Ovary (tissue), 9 donors: Measurements from ENCODE around the gene PHACTR3. TPM values are rescaled to one million over a fixed set of nuclear protein-coding genes. Genes with fewer than 3 reads are reported as not detected.

Experiments
- DNase-seq, 5 donors: peaks; one replicate each; pipeline ENCODE4 v3.0.0-alpha.2; 2019 to 2020
- H3K27ac ChIP-seq, 2 donors: fragments of 200-600 bp; one replicate each; pipeline versions ENCODE4 v1.5.1 to v1.8.0; 2019 to 2022
- H3K27me3 ChIP-seq: fragments of 200-600 bp; one replicate; pipeline ENCODE4 v1.8.0; 2022
- H3K36me3 ChIP-seq: fragments of 200-600 bp; sonication (generic); one replicate; pipeline ENCODE4 v1.5.1; 2019
- H3K4me1 ChIP-seq: one replicate; pipeline ENCODE4 v1.8.1; 2013; ENCODE audit warnings: mild to moderate bottlenecking, moderate library complexity; ENCODE audit not compliant: insufficient read depth
- H3K4me3 ChIP-seq: fragments of 200-600 bp; sonication (generic); one replicate; pipeline ENCODE4 v1.5.1; 2017
- H3K9me3 ChIP-seq, 2 donors: fragments of 200-600 bp in 1 of 2; sonication (generic) in 1 of 2; one replicate each; pipeline versions ENCODE4 v1.5.1 to v1.8.1; 2013 to 2019; ENCODE audit warnings: mild to moderate bottlenecking in 1 of 2, moderate library complexity in 1 of 2
- CTCF ChIP-seq, 3 donors: fragments of 450-650 bp in 2 of 3; fragments of 200-600 bp in 1 of 3; IDR thresholded peaks; one replicate each; pipeline versions ENCODE4 v1.5.1 to v1.8.0; 2016 to 2022; ENCODE audit warnings: antibody characterized with exemption in 3 of 3, mild to moderate bottlenecking in 1 of 3
- EP300 ChIP-seq: sonication (generic); formaldehyde crosslinking; IDR thresholded peaks from one replicate; pipeline ENCODE4 v1.6.1; 2017; ENCODE audit warnings: antibody characterized with exemption
- POLR2A ChIP-seq: fragments of 450-650 bp; IDR thresholded peaks from one replicate; pipeline ENCODE4 v1.6.1; 2017; ENCODE audit warnings: antibody characterized with exemption, mild to moderate bottlenecking, moderate library complexity
- WGBS, 3 donors: extraction: QIAGEN DNeasy Blood & Tissue Kit in 1 of 3; methylation state at CpG; one replicate each; pipeline versions ENCODE4 v1.1.5 to v1.1.7; 2013 to 2017; 5-methylcytosine and 5-hydroxymethylcytosine counted together
- intact Hi-C, 4 donors: fragments of 100-400 bp; cut with DNase I; formaldehyde crosslinking; loops; one replicate each; pipeline versions ENCODE4 v1.11.0 to v1.15.1; 2022 to 2023
- polyA plus RNA-seq, 2 donors: library from polyadenylated mRNA; stranded (reverse); fragments of 200-250 nt in 1 of 2; fragments of 350-450 nt in 1 of 2; fragmentation: Illumina TruSeq in 1 of 2; extraction: RNeasy Lipid Tissue Mini Kit (QIAGEN cat#74804) in 1 of 2; gene quantifications; one replicate each; pipeline ENCODE4 v1.2.3, GENCODE V29; 2013 to 2014
- total RNA-seq, 7 donors: library from RNA; depleted of rRNA in 2 of 7; stranded (reverse); fragments of >200 nt in 2 of 7; fragmentation: NEBNext Ultra II Directional in 3 of 7; extraction: Animal tissue kit (Norgen Biotek cat#: 25700) in 3 of 7; gene quantifications; one replicate each; pipeline versions ENCODE4 v1.1.0 to v1.2.4, GENCODE V29; 2016 to 2023
- donor health status: DM: no; HTN: no; CAD: no; lungs with moderate emphysema.
- donor health status: DM: no; HTN: no; CAD: no.
- donor health status: Bipolar disorder and iron deficiency.
- donor health status: DM: yes; HTN: yes; CAD: no.
- donor health status: DM: no; HTN: no; CAD: no.
- donor health status: DM: yes; HTN: yes; CAD: no.

The PHACTR3 gene
- total and polyA plus RNA-seq, 9 donors: 5.7 to 19.0 (median 9.1) TPM

- WGBS, 3 donors: 77 to 88% (median 82%) methylated on average over 5 of the region's 5 CpGs
- Histone ChIP-seq H3K4me1 (no peaks in the 10 kb centered on the region), H3K27me3 (no peaks in the 10 kb centered on the region), H3K4me3 (no peak overlapping the region), H3K9me3 (no peaks in the 10 kb centered on the region), H3K36me3 (no peaks in the 10 kb centered on the region), H3K27ac (no peak overlapping the region)
- intact Hi-C loops: no loop called here
- TF ChIP-seq EP300 (no peak), POLR2A (no peak)
- DNase-seq: no peak
Measured at GRCh38 chr20:59696476-59696875, 92.1 kb downstream of the PHACTR3 start.

GRCh38 chr20:59697068-59697467, 92.7 kb downstream of the PHACTR3 start:
- TF ChIP-seq EP300: no peak
- no peak for TF ChIP-seq POLR2A
- TF ChIP-seq CTCF (IDR thresholded peaks at IDR 0.05): no peak
- intact Hi-C loops: no loop called here
- H3K9me3 ChIP-seq: no peaks in the 10 kb centered on the region
- H3K27me3 ChIP-seq: no peaks in the 10 kb centered on the region
- 89 to 98% (median 91%) methylated on average over 4 of the region's 4 CpGs for WGBS, 3 donors
- H3K27ac ChIP-seq: no peak overlapping the region
- H3K4me1 ChIP-seq: no peaks in the 10 kb centered on the region
- no peak overlapping the region for H3K4me3 ChIP-seq
- H3K36me3 ChIP-seq: no peaks in the 10 kb centered on the region
- no peak for DNase-seq

- no peaks in the 10 kb centered on the region for H3K9me3 ChIP-seq
- TF ChIP-seq CTCF (IDR thresholded peaks at IDR 0.05) (no peak), POLR2A (no peak), EP300 (no peak)
- intact Hi-C loops: no loop called here
- H3K27me3 ChIP-seq: no peaks in the 10 kb centered on the region
- DNase-seq: no peak
- WGBS, 3 donors: 24 to 36% (median 34%) methylated on average over 1 of the region's 1 CpG
- no peaks in the 10 kb centered on the region for H3K4me1 ChIP-seq
- no peak overlapping the region for H3K27ac ChIP-seq
- H3K36me3 ChIP-seq: no peaks in the 10 kb centered on the region
- no peak overlapping the region for H3K4me3 ChIP-seq
Measured at GRCh38 chr20:59698598-59698997, 94.3 kb downstream of the PHACTR3 start.

GRCh38 chr20:59701236-59701635, 96.9 kb downstream of the PHACTR3 start:
- no peak overlapping the region for H3K4me3 ChIP-seq
- H3K36me3 ChIP-seq: no peaks in the 10 kb centered on the region
- DNase-seq: no peak
- TF ChIP-seq POLR2A (no peak), CTCF (IDR thresholded peaks at IDR 0.05) (no peak), EP300 (no peak)
- H3K27ac ChIP-seq: no peak overlapping the region
- intact Hi-C loops: no loop called here
- WGBS, 3 donors: 52 to 62% (median 60%) methylated on average over 2 of the region's 2 CpGs
- no peaks in the 10 kb centered on the region for H3K9me3 ChIP-seq
- H3K4me1 ChIP-seq: no peaks in the 10 kb centered on the region
- H3K27me3 ChIP-seq: no peaks in the 10 kb centered on the region

- no peaks in the 10 kb centered on the region for H3K9me3 ChIP-seq
- H3K36me3 ChIP-seq: no peaks in the 10 kb centered on the region
- H3K4me3 ChIP-seq: no peak overlapping the region
- H3K27ac ChIP-seq: no peak overlapping the region
- 43 to 66% (median 46%) methylated on average over 5 of the region's 5 CpGs for WGBS, 3 donors
- DNase-seq: no peak
- no peaks in the 10 kb centered on the region for H3K4me1 ChIP-seq
- intact Hi-C loops: no loop called here
- TF ChIP-seq EP300 (no peak), CTCF (IDR thresholded peaks at IDR 0.05) (no peak)
- H3K27me3 ChIP-seq: no peaks in the 10 kb centered on the region
Measured at GRCh38 chr20:59703046-59703445, 98.7 kb downstream of the PHACTR3 start.
